ENCODE data around the gene GNA15.

The GNA15 gene

DNA sequence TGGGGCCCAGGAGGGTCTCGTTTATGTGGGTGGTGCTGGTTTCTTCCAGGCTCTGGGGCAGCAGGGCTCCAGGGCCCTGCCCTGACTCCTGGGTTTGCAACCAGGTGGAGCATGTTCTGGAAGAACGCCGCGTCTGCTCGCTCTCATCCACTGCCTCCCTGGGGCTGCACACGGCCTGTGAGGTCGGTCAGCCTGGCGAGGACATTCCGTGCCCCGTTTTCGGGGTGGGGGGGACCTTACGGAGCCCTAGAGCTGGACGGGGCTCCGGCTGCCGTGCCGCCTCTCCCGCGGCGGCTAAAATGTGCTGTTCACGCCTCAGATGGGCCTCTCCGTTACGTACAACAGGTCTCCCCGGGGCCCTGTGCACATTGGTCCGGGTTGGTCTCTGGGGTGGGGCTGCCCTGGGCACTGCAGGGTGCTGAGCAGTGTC, 38.4 kb upstream of the GNA15 start:
- TF ChIP-seq POLR2AphosphoS5 (IDR thresholded peaks at IDR 0.05; ENCODE audit: low read depth) (no peak), CTCF (IDR thresholded peaks at IDR 0.05; ENCODE audit: insufficient read depth, low read length) (no peak), SPI1 (IDR thresholded peaks at IDR 0.05; ENCODE audit: borderline replicate concordance, low read depth) (no peak), GABPA (IDR thresholded peaks at IDR 0.05; ENCODE audit: low read depth) (no peak)
- TF ChIP-seq, protein P1, sequence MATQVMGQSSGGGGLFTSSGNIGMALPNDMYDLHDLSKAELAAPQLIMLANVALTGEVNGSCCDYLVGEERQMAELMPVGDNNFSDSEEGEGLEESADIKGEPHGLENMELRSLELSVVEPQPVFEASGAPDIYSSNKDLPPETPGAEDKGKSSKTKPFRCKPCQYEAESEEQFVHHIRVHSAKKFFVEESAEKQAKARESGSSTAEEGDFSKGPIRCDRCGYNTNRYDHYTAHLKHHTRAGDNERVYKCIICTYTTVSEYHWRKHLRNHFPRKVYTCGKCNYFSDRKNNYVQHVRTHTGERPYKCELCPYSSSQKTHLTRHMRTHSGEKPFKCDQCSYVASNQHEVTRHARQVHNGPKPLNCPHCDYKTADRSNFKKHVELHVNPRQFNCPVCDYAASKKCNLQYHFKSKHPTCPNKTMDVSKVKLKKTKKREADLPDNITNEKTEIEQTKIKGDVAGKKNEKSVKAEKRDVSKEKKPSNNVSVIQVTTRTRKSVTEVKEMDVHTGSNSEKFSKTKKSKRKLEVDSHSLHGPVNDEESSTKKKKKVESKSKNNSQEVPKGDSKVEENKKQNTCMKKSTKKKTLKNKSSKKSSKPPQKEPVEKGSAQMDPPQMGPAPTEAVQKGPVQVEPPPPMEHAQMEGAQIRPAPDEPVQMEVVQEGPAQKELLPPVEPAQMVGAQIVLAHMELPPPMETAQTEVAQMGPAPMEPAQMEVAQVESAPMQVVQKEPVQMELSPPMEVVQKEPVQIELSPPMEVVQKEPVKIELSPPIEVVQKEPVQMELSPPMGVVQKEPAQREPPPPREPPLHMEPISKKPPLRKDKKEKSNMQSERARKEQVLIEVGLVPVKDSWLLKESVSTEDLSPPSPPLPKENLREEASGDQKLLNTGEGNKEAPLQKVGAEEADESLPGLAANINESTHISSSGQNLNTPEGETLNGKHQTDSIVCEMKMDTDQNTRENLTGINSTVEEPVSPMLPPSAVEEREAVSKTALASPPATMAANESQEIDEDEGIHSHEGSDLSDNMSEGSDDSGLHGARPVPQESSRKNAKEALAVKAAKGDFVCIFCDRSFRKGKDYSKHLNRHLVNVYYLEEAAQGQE (IDR thresholded peaks at IDR 0.05; ENCODE audit: insufficient replicate concordance, low read depth): no peak
- Histone ChIP-seq H3K4me3 (replicated peaks; ENCODE audit: insufficient read depth, low read length) (no peak overlapping the region), H3K27ac (replicated peaks) (no peak overlapping the region), H3K27me3 (ENCODE audit: insufficient read depth, poor library complexity, severe bottlenecking) (peaks cover 55% of the 10 kb centered on the region)
- DNase-seq (ENCODE audit: low read depth in 1 of 2, low spot score in 1 of 2): no peak

- DNase-seq (ENCODE audit: low read depth in 1 of 2, low spot score in 1 of 2): no peak
- Histone ChIP-seq H3K4me3 (replicated peaks; ENCODE audit: insufficient read depth, low read length) (no peak overlapping the region), H3K27ac (replicated peaks) (no peak overlapping the region), H3K27me3 (ENCODE audit: insufficient read depth, poor library complexity, severe bottlenecking) (peaks cover 49% of the 10 kb centered on the region)
- no peak for TF ChIP-seq SPI1 (IDR thresholded peaks at IDR 0.05; ENCODE audit: borderline replicate concordance, low read depth)
- TF ChIP-seq, protein P1 (IDR thresholded peaks at IDR 0.05; ENCODE audit: insufficient replicate concordance, low read depth): no peak
- no peak for TF ChIP-seq POLR2AphosphoS5 (IDR thresholded peaks at IDR 0.05; ENCODE audit: low read depth)
- no peak for TF ChIP-seq CTCF (IDR thresholded peaks at IDR 0.05; ENCODE audit: insufficient read depth, low read length)
Observed at GRCh38 chr19:3098141-3098514, 37.7 kb upstream of the GNA15 start.

DNA sequence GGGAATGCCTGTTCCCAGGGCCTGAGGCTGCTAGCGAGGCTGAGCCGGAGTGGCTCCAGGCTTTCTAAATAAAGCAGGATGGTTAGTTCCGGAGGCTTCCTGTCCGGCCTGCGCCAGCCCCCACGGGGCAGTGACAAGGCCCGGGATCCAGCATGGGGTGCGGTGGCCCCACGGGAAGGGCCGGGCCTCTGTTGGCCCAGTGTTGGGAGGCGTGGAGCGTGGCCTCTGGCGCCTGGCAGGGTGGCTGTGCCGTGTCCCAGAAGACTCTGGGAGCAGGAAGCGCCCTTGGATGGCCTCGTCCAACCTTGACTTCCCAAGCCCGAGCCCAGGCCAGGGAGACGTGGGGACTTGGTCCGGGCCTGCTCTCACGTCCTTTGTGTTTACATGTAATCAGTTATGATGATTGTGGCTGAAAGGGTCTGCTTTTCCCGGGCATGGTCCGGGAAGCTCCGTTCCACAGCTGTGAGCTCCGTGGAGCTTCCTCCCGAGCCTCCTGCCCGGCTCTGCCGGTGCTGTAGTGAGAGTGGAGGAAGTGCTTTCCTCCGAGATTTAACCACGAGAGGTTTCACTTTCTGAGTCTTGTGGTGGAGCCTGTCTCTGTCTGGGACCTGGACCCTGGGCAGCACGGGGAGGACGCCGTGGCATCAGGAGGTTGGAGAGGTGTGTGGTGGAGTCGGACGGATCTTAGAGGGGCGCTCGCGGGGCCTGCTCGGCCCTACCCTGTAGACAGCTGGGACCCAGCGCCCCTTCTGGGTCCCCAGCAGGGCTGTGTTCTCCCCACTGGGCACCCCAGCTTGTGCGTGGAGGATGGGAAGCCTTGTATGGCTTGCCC, 37.1 kb upstream of the GNA15 start:
- DNase-seq (ENCODE audit: low read depth in 1 of 2, low spot score in 1 of 2): no peak
- Histone ChIP-seq H3K27me3 (ENCODE audit: insufficient read depth, poor library complexity, severe bottlenecking) (peaks cover 47% of the 10 kb centered on the region), H3K27ac (replicated peaks) (no peak overlapping the region), H3K4me3 (replicated peaks; ENCODE audit: insufficient read depth, low read length) (no peak overlapping the region)
- TF ChIP-seq GABPA (IDR thresholded peaks at IDR 0.05; ENCODE audit: low read depth) (no peak), CTCF (IDR thresholded peaks at IDR 0.05; ENCODE audit: insufficient read depth, low read length) (no peak), SPI1 (IDR thresholded peaks at IDR 0.05; ENCODE audit: borderline replicate concordance, low read depth) (no peak; the same call in 1 of the 2 replicates), POLR2AphosphoS5 (IDR thresholded peaks at IDR 0.05; ENCODE audit: low read depth) (no peak)
- TF ChIP-seq, protein P1 (IDR thresholded peaks at IDR 0.05; ENCODE audit: insufficient replicate concordance, low read depth): no peak

Measured in HL-60 (cell line).